GM12875 (cell line): Measurements from ENCODE around the gene MCM8.

Experiments
- H3K4me3 ChIP-seq: one replicate; pipeline ENCODE4 v1.5.1; 2011; ENCODE audit warnings: low read depth, low read length, control low read depth
- TF ChIP-seq, protein P1 (sequence below): IDR thresholded peaks from 2 replicates; pipeline ENCODE4 v1.5.1; 2011; ENCODE audit warnings: low read depth, mild to moderate bottlenecking, control low read depth, inconsistent platforms, low read length, moderate library complexity, borderline replicate concordance; ENCODE audit not compliant: insufficient read depth

Gene MCM8

DNA sequence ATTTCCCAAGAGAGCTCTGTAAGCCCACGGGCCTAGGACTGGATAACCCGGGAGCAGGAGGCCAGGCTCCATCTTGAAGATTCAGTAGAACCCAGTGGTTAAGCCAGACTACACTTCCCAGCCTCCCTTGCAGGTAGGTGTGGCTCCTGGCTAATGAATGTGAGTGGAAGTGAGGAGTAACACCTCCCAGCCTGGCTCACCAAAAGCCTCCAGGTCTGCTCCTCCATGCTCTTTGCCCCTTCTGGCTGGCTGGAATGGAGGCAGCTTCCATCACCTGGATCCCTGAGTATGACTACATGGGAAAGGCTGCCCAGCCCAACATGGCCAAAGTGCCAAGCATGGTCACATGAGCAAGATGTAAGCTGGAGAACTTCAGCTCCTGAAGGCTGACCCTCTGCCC lies 93.7 kb downstream of the MCM8 start:
- no peak overlapping the region for H3K4me3 ChIP-seq
- TF ChIP-seq, protein P1, sequence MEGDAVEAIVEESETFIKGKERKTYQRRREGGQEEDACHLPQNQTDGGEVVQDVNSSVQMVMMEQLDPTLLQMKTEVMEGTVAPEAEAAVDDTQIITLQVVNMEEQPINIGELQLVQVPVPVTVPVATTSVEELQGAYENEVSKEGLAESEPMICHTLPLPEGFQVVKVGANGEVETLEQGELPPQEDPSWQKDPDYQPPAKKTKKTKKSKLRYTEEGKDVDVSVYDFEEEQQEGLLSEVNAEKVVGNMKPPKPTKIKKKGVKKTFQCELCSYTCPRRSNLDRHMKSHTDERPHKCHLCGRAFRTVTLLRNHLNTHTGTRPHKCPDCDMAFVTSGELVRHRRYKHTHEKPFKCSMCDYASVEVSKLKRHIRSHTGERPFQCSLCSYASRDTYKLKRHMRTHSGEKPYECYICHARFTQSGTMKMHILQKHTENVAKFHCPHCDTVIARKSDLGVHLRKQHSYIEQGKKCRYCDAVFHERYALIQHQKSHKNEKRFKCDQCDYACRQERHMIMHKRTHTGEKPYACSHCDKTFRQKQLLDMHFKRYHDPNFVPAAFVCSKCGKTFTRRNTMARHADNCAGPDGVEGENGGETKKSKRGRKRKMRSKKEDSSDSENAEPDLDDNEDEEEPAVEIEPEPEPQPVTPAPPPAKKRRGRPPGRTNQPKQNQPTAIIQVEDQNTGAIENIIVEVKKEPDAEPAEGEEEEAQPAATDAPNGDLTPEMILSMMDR: no peak

DNA sequence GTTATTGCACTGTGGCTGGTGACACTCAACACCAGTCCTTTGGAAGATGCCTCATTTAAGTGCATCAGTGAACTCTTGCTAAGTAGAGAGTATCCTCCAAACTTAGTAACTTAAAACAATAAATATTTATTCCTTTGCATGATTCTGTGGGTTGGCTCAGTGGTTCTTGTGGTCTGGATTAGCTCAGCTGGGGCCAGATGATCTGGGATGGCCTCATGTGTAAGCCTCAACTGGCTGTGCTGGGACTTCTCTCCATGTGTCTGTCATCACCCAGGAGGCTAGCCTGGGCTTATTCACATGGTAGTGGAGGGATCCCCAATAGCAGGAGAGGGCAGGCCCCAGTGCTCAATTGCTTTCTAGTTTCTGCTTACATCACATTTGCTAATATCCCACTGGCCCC lies 95.1 kb downstream of the MCM8 start:
- no peak overlapping the region for H3K4me3 ChIP-seq
- TF ChIP-seq, protein P1: no peak

DNA sequence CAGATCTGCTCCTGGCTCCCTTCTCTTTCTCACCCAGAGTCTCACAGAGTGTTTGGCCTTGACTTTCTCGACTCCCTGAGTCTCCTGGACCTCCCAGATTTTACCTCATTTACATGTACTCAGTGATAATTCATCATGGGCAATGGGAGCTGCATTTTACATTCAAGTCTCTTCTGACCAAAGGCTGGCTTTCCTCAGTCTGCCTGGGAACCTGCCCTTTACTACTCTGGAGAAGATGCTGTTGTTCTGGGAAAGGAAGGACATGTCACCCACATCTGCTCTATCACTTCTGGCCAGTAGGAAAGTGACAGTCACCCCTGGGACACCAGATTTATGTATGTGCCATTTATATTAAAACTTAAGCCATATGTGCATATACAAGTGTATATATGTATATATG lies 96.0 kb downstream of the MCM8 start:
- TF ChIP-seq, protein P1: no peak

DNA sequence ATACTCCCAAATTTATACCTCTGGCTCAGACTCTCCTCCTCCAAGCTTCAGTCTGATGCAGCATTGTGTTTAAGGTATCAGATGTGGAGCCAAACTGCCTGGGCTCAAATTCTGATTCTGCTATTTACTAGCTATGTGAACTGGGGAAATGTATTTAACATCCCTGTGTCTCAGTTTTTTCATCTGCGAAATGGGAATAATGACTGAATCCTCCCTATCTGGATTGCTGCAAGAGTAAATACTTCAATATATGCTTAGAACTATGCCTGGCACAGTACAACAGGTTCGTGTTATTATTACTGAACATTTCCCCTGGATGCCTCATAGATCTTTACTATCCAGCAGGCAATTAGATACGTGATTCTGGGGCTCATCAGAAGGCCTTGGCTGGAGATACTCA lies 97.9 kb downstream of the MCM8 start:
- TF ChIP-seq, protein P1: no peak
- H3K4me3 ChIP-seq: no peak overlapping the region

More for the DNA sequence above, 96.0 kb downstream of the MCM8 start:
- H3K4me3 ChIP-seq: no peak overlapping the region
